ENCODE results near the gene CADM1.

- no peak for TF ChIP-seq CTCF (IDR thresholded peaks at IDR 0.05 in 8 of 11, conservative IDR thresholded peaks at IDR 0.05 in 3 of 11)
- no peak for TF ChIP-seq POLR2A (IDR thresholded peaks at IDR 0.05)
Measured at GRCh38 chr11:115238086-115238485, 266.1 kb downstream of the CADM1 start.
